ENCODE measurements around the gene ABHD16A.
"Not testable (repeated sequence)": the region's sequence is repeated elsewhere in the genome, so short reads cannot be mapped to it uniquely, and the experiment has no call there.

Gene ABHD16A

GRCh38 chr6:31713991-31714684 lies 11.0 kb upstream of the ABHD16A start:
- no peak for DNase-seq

- no peak for DNase-seq
These were observed 10.3 kb upstream of the ABHD16A start for GRCh38 chr6:31713465-31713864.

GRCh38 chr6:31712296-31712695 lies 9.2 kb upstream of the ABHD16A start:
- DNase-seq, result no peak

- DNase-seq, result no peak
These were observed 8.1 kb upstream of the ABHD16A start for GRCh38 chr6:31711233-31711632.

GRCh38 chr6:31710523-31711219 lies 7.5 kb upstream of the ABHD16A start:
- DNase-seq, result no peak

GRCh38 chr6:31709157-31709556 lies 6.0 kb upstream of the ABHD16A start:
- DNase-seq, result not testable (repeated sequence)

GRCh38 chr6:31708224-31708623 lies 5.1 kb upstream of the ABHD16A start:
- DNase-seq, result no peak

GRCh38 chr6:31707701-31708100 lies 4.6 kb upstream of the ABHD16A start:
- no peak for DNase-seq

- no peak for DNase-seq
These were observed 3.5 kb upstream of the ABHD16A start, which contains the start of gene LY6G6F for GRCh38 chr6:31706599-31706998. TSS of gene LY6G6F (plus strand) at chr6:31706866. CDS start at chr6:31706907, 41 bp downstream.

GRCh38 chr6:31705931-31706330 lies 2.8 kb upstream of the ABHD16A start:
- no peak for DNase-seq

GRCh38 chr6:31702405-31702818 lies 712 bp downstream of the ABHD16A start:
- no peak for DNase-seq

- no peak for DNase-seq
These were observed 1.3 kb downstream of the ABHD16A start for GRCh38 chr6:31701666-31702404.

GRCh38 chr6:31700740-31701401 lies 2.3 kb downstream of the ABHD16A start:
- DNase-seq, result no peak

GRCh38 chr6:31697555-31697954 lies 5.6 kb downstream of the ABHD16A start:
- DNase-seq, result no peak

GRCh38 chr6:31693535-31693934 lies 9.6 kb downstream of the ABHD16A start:
- DNase-seq, result no peak

- no peak for DNase-seq
These were observed 10.2 kb downstream of the ABHD16A start for GRCh38 chr6:31692886-31693285.

- DNase-seq, result no peak
These were observed 10.8 kb downstream of the ABHD16A start for GRCh38 chr6:31692353-31692752.

GRCh38 chr6:31691564-31692108 lies 11.5 kb downstream of the ABHD16A start:
- no peak for DNase-seq

- no peak for DNase-seq
These were observed 12.1 kb downstream of the ABHD16A start for GRCh38 chr6:31691078-31691463.

GRCh38 chr6:31690231-31691077 lies 12.7 kb downstream of the ABHD16A start:
- peak; percentile 82 for DNase-seq

GRCh38 chr6:31689249-31690110 lies 13.6 kb downstream of the ABHD16A start:
- DNase-seq, result no peak

Data from kidney glomerular epithelial cell (primary cell).